DND-41 (cell line): ENCODE results near the gene ITGA2B.

Source experiments
- EZH2 ChIP-seq: IDR thresholded peaks from 3 replicates; pipeline ENCODE4 v1.6.1; 2012; ENCODE audit warnings: borderline replicate concordance, low read depth, mild to moderate bottlenecking, moderate library complexity, low read length, inconsistent platforms; ENCODE audit not compliant: severe bottlenecking
- TF ChIP-seq, protein P1 (sequence below): IDR thresholded peaks from 2 replicates; pipeline ENCODE4 v1.5.1; 2012; ENCODE audit warnings: borderline replicate concordance, low read length, moderate library complexity, mild to moderate bottlenecking; ENCODE audit not compliant: poor library complexity, severe bottlenecking; ENCODE audit errors: extremely low read depth

DNA sequence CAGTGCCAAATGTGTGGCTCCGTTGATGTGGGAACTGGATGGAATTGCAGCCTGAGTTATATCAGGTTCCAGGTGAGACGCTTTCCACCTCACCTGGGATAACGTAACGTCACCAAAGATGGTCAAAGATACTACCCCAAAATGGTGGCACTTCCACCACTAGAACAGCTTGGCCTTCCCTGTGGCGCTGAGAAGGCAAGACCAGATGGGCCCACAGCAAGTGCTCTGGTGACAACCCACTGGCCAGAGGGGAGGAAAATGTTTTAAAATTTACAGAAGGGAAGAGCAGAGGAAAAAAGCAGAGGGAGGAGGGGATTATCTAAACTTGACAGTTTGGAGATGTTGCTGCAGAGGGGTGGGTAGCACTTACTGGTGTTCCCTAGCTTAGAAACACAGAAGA lies 7.5 kb upstream of the ITGA2B start:
- TF ChIP-seq, protein P1, sequence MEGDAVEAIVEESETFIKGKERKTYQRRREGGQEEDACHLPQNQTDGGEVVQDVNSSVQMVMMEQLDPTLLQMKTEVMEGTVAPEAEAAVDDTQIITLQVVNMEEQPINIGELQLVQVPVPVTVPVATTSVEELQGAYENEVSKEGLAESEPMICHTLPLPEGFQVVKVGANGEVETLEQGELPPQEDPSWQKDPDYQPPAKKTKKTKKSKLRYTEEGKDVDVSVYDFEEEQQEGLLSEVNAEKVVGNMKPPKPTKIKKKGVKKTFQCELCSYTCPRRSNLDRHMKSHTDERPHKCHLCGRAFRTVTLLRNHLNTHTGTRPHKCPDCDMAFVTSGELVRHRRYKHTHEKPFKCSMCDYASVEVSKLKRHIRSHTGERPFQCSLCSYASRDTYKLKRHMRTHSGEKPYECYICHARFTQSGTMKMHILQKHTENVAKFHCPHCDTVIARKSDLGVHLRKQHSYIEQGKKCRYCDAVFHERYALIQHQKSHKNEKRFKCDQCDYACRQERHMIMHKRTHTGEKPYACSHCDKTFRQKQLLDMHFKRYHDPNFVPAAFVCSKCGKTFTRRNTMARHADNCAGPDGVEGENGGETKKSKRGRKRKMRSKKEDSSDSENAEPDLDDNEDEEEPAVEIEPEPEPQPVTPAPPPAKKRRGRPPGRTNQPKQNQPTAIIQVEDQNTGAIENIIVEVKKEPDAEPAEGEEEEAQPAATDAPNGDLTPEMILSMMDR: no peak
- no peak for TF ChIP-seq EZH2
